Esophagus squamous epithelium (tissue), 4 donors: ENCODE data around the gene ILDR1.

Experiments
- CTCF ChIP-seq, 6 experiments: fragments of 450-650 bp in 4 of 6; fragments of 200-600 bp in 2 of 6; sonication (generic) in 2 of 6; IDR thresholded peaks; one replicate each; pipeline ENCODE4 v1.5.1; 2016 to 2019; ENCODE audit warnings: antibody characterized with exemption in 6 of 6, mild to moderate bottlenecking in 4 of 6, moderate library complexity in 4 of 6
- POLR2A ChIP-seq, 4 donors: fragments of 450-650 bp; IDR thresholded peaks; one replicate each; pipeline ENCODE4 v1.6.1; 2017; ENCODE audit warnings: antibody characterized with exemption in 4 of 4, mild to moderate bottlenecking in 4 of 4, moderate library complexity in 3 of 4

- no peak for TF ChIP-seq CTCF (IDR thresholded peaks at IDR 0.05)
- no peak for TF ChIP-seq POLR2A (IDR thresholded peaks at IDR 0.05)
These were observed 8.6 kb downstream of the ILDR1 start for GRCh38 chr3:122013448-122013925.
